H9 (cell line): ENCODE measurements around the gene TCF4. TPM values are rescaled to one million over a fixed set of nuclear protein-coding genes. Genes with fewer than 3 reads are reported as not detected.

ENCODE experiments used
- DNase-seq: peaks from one replicate; pipeline ENCODE4 v3.0.0-alpha.2; 2017
- H2AFZ ChIP-seq: one replicate; pipeline ENCODE4 v1.6.1; 2013; ENCODE audit warnings: mild to moderate bottlenecking, low read length, control low read depth, moderate library complexity
- H2AK5ac ChIP-seq: 2 replicates; pipeline ENCODE4 v1.6.1; 2013; ENCODE audit warnings: low read length, control low read depth, mixed read lengths; ENCODE audit not compliant: insufficient read length
- H2BK120ac ChIP-seq: one replicate; pipeline ENCODE4 v1.6.1; 2013; ENCODE audit warnings: low read depth, mild to moderate bottlenecking, low read length, control low read depth, inconsistent platforms; ENCODE audit not compliant: poor library complexity, severe bottlenecking
- H2BK12ac ChIP-seq: 2 replicates; pipeline ENCODE4 v1.6.1; 2013; ENCODE audit warnings: low read length, control low read depth, mixed read lengths, low read depth; ENCODE audit not compliant: insufficient read length
- H2BK15ac ChIP-seq: 2 replicates; pipeline ENCODE4 v1.6.1; 2013; ENCODE audit warnings: low read depth, low read length, control low read depth
- H2BK20ac ChIP-seq: one replicate; pipeline ENCODE4 v1.6.1; 2013; ENCODE audit warnings: low read depth, mild to moderate bottlenecking, low read length, control low read depth, inconsistent platforms; ENCODE audit not compliant: poor library complexity, severe bottlenecking
- H2BK5ac ChIP-seq: 2 replicates; pipeline ENCODE4 v1.6.1; 2013; ENCODE audit warnings: low read length, control low read depth, mixed read lengths; ENCODE audit not compliant: insufficient read length
- H3K14ac ChIP-seq: 2 replicates; pipeline ENCODE4 v1.6.1; 2013; ENCODE audit warnings: low read length, control low read depth; ENCODE audit not compliant: insufficient read depth
- H3K18ac ChIP-seq: 2 replicates; pipeline ENCODE4 v1.6.1; 2013; ENCODE audit warnings: low read depth, mild to moderate bottlenecking, mixed read lengths, low read length, control low read depth; ENCODE audit not compliant: insufficient read length
- H3K23ac ChIP-seq: 2 replicates; pipeline ENCODE4 v1.6.1; 2013; ENCODE audit warnings: low read length, control low read depth, mixed read lengths, low read depth; ENCODE audit not compliant: insufficient read length
- H3K23me2 ChIP-seq: 2 replicates; pipeline ENCODE4 v1.6.1; 2013; ENCODE audit warnings: low read depth, mild to moderate bottlenecking, mixed read lengths, low read length, control low read depth; ENCODE audit not compliant: insufficient read length, poor library complexity, severe bottlenecking
- H3K27ac ChIP-seq: 2 replicates; pipeline ENCODE4 v1.5.1; 2013; ENCODE audit warnings: low read length, control low read depth, mixed read lengths, low read depth; ENCODE audit not compliant: insufficient read length
- H3K27me3 ChIP-seq: 2 replicates; pipeline ENCODE4 v1.6.1; 2013; ENCODE audit warnings: low read length, control low read depth, inconsistent platforms; ENCODE audit not compliant: insufficient read depth
- H3K4ac ChIP-seq: 2 replicates; pipeline ENCODE4 v1.6.1; 2013; ENCODE audit warnings: low read depth, mild to moderate bottlenecking, control low read depth, inconsistent platforms, low read length, moderate library complexity
- H3K4me1 ChIP-seq: 2 replicates; pipeline ENCODE4 v1.6.1; 2013; ENCODE audit warnings: low read length, control low read depth, inconsistent platforms; ENCODE audit not compliant: insufficient read depth
- H3K4me2 ChIP-seq: 2 replicates; pipeline ENCODE4 v1.6.1; 2013; ENCODE audit warnings: low read length, control low read depth, mixed read lengths; ENCODE audit not compliant: insufficient read length, insufficient read depth
- H3K56ac ChIP-seq: 2 replicates; pipeline ENCODE4 v1.6.1; 2013; ENCODE audit warnings: low read depth, mild to moderate bottlenecking, mixed read lengths, low read length, control low read depth; ENCODE audit not compliant: insufficient read length
- H3K79me1 ChIP-seq: 2 replicates; pipeline ENCODE4 v1.6.1; 2013; ENCODE audit warnings: low read depth, mild to moderate bottlenecking, moderate library complexity, low read length, control low read depth, inconsistent platforms; ENCODE audit not compliant: insufficient read depth, poor library complexity, severe bottlenecking
- H3K79me2 ChIP-seq: 2 replicates; pipeline ENCODE4 v1.6.1; 2013; ENCODE audit warnings: low read length, control low read depth, inconsistent platforms; ENCODE audit not compliant: insufficient read depth
- H3K9ac ChIP-seq: 2 replicates; pipeline ENCODE4 v1.6.1; 2013; ENCODE audit warnings: low read length, control low read depth, mixed read lengths; ENCODE audit not compliant: insufficient read length; ENCODE audit errors: extremely low read depth
- H3K9me3 ChIP-seq: one replicate; pipeline ENCODE4 v1.6.1; 2013; ENCODE audit warnings: low read depth, low read length, inconsistent platforms; ENCODE audit not compliant: control insufficient read depth
- H3T11ph ChIP-seq: one replicate; pipeline ENCODE4 v1.6.1; 2013; ENCODE audit warnings: mild to moderate bottlenecking, low read length, control low read depth, inconsistent platforms
- H4K20me1 ChIP-seq: one replicate; pipeline ENCODE4 v1.6.1; 2013; ENCODE audit not compliant: control insufficient read depth, insufficient read length, insufficient read depth
- H4K5ac ChIP-seq: 2 replicates; pipeline ENCODE4 v1.6.1; 2013; ENCODE audit warnings: low read depth, mild to moderate bottlenecking, mixed read lengths, low read length, control low read depth; ENCODE audit not compliant: insufficient read length
- H4K8ac ChIP-seq: replicated peaks from 2 replicates; pipeline ENCODE4 v1.6.1; 2013; ENCODE audit warnings: low read length, control low read depth, mixed read lengths, low read depth; ENCODE audit not compliant: insufficient read length
- H4K91ac ChIP-seq: 2 replicates; pipeline ENCODE4 v1.6.1; 2013; ENCODE audit warnings: low read depth, mild to moderate bottlenecking, moderate library complexity, mixed read lengths, low read length, control low read depth; ENCODE audit not compliant: insufficient read length
- H3K27ac Mint-ChIP-seq, 3 experiments: 2 replicates in 2 of 3; 3 replicates in 1 of 3; pipeline ENCODE4 v1.8.0; 2020 to 2021; ENCODE audit warnings: mixed read lengths in 3 of 3, mild to moderate bottlenecking in 1 of 3, moderate library complexity in 1 of 3
- H3K27me3 Mint-ChIP-seq: 2 replicates; pipeline ENCODE4 v1.8.0; 2021; ENCODE audit warnings: low read depth, mild to moderate bottlenecking, moderate library complexity, mixed read lengths
- H3K36me3 Mint-ChIP-seq, 3 experiments: 2 replicates in 2 of 3; 3 replicates in 1 of 3; pipeline ENCODE4 v1.8.0; 2020 to 2021; ENCODE audit warnings: low read depth in 3 of 3, mixed read lengths in 3 of 3; ENCODE audit not compliant: insufficient read depth in 1 of 3
- H3K4me1 Mint-ChIP-seq, 2 experiments: 2 replicates each; pipeline ENCODE4 v1.8.0; 2020; ENCODE audit warnings: mixed read lengths in 2 of 2
- H3K4me3 Mint-ChIP-seq, 2 experiments: 2 replicates in 1 of 2; 3 replicates in 1 of 2; pipeline ENCODE4 v1.8.0; 2020 to 2021; ENCODE audit warnings: mild to moderate bottlenecking in 2 of 2, mixed read lengths in 2 of 2, moderate library complexity in 1 of 2
- H3K9me3 Mint-ChIP-seq, 2 experiments: 2 replicates in 1 of 2; 3 replicates in 1 of 2; pipeline ENCODE4 v1.8.0; 2020; ENCODE audit warnings: mild to moderate bottlenecking in 2 of 2, mixed read lengths in 2 of 2, moderate library complexity in 1 of 2
- CTCF ChIP-seq: fragments of 200-600 bp; sonication (generic); conservative IDR thresholded peaks from 3 replicates; pipeline ENCODE4 v1.8.0; 2021; ENCODE audit warnings: antibody characterized with exemption, mild to moderate bottlenecking
- WGBS: extraction: QIAGEN DNeasy Blood & Tissue Kit; methylation state at CpG from one replicate; pipeline ENCODE4 v1.1.7; 2013; ENCODE audit warnings: missing lambda C conversion rate, low lambda C conversion rate, mixed read lengths; ENCODE audit not compliant: insufficient read length; ENCODE audit errors: extremely low coverage; 5-methylcytosine and 5-hydroxymethylcytosine counted together
- total RNA-seq: library from RNA; stranded (reverse); gene quantifications from 2 replicates; pipeline ENCODE4 v1.2.1, GENCODE V29; 2021

The TCF4 gene
- total RNA-seq, 1 experiment from 2014 or later: 99.4 TPM

DNA sequence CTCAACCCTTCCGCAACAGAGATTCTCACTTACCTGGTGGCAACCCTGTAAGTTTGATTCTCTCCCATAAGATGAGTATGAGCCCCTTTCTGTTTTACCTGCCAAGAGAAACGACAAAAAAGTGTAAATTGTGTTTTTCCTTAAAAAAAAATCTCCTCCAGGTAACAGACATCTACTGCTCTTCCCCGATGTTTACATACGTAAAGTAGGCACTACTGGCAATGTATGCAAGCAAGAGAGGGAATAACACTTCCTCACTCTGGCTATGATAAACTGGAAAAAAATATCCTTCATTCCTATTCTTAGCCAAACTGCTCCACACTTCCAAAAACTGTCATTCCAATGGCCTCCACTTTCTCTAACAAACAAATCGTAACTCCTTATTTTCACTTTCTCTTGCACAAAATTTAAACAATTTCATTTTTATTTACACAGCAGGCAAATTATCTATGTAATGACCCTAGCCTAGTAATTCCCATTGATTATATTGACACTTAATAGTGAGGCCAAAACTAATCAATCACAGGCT is 184.5 kb downstream of the TCF4 start:
- Histone ChIP-seq H3K56ac (no peak overlapping the region), H3K23ac (no peak overlapping the region), H2AFZ (no peak overlapping the region), H3K4me1 (peaks cover 6% of the 10 kb centered on the region), H4K5ac (no peak overlapping the region), H3K14ac (no peak overlapping the region), H3K4me2 (no peak overlapping the region), H3K79me1 (peaks cover 7% of the 10 kb centered on the region), H2AK5ac (no peak overlapping the region), H2BK15ac (no peak overlapping the region), H4K20me1 (no peaks in the 10 kb centered on the region), H2BK12ac (no peak overlapping the region), H3K9me3 (no peaks in the 10 kb centered on the region), H3K27me3 (no peaks in the 10 kb centered on the region), H3K9ac (no peak overlapping the region), H3K18ac (no peak overlapping the region), H2BK120ac (no peak overlapping the region), H3T11ph (no peak overlapping the region), H2BK5ac (no peak overlapping the region), H3K79me2 (peaks cover 2% of the 10 kb centered on the region; the same call in 1 of the 2 replicates), H3K27ac (no peak overlapping the region), H4K91ac (no peak overlapping the region), H3K4ac (no peak overlapping the region), H2BK20ac (no peak overlapping the region), H4K8ac (no peak overlapping the region), H3K23me2 (no peaks in the 10 kb centered on the region)
- H3K36me3 Mint-ChIP-seq: peaks cover 0 to 4% (median 2%) of the 10 kb centered on the region in 3 experiments; a peak in 2 of 7 replicates
- no peaks in the 10 kb centered on the region for H3K9me3 Mint-ChIP-seq
- no peaks in the 10 kb centered on the region; the same call in 1 of the 2 replicates for H3K27me3 Mint-ChIP-seq
- no peak for DNase-seq
- 100% methylated on average over 1 of the region's 5 CpGs for WGBS
- TF ChIP-seq CTCF: no peak
- H3K4me3 Mint-ChIP-seq: no peak overlapping the region; a peak in 2 of 5 replicates
- H3K27ac Mint-ChIP-seq: peak overlapping the region; percentile 1 to 74 (median 68); a peak in 6 of 7 replicates
- peaks cover 73 to 77% of the 10 kb centered on the region in 2 experiments for H3K4me1 Mint-ChIP-seq
